ENCODE data around the gene MARCHF6. TPM values are rescaled to one million over a fixed set of nuclear protein-coding genes. Genes with fewer than 3 reads are reported as not detected.

Gene MARCHF6
- total and polyA plus RNA-seq, 9 of the 15 experiments (the other 6 are each of a cell fraction or from before 2014, with no cell fraction given), result 74.1 to 456 (median 116) TPM

DNA sequence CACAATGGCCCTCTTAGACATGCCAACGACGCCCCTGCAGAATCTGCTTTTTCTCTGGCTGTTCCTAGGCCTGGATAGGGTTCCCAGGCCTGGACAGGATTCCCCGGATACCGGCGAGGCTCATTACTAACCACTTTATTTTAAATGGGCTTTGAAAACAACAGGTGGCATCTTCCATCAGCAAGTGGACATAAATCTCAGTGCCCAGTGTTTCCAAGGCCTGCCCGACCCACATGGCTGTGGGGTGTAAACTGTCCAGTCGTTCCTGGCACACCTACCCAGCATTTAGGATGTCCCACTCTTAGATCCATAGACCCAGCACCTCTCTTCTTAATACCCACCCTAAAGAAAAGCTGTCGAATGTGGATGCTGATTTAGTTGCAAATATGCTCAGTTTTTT, 46.7 kb upstream of the MARCHF6 start:
- Histone ChIP-seq H4K20me1 (replicated peaks; ENCODE audit: control insufficient read depth, insufficient read depth, low read length) (no peaks in the 10 kb centered on the region), H3K4me3 (peak overlapping the region; percentile 78), H3K9me3 (replicated peaks; ENCODE audit: control insufficient read depth, insufficient read depth, low read depth, low read length) (no peaks in the 10 kb centered on the region), H3K9ac (ENCODE audit: insufficient read depth in 1 of 2, low read depth in 2 of 2, low read length in 2 of 2) (peak overlapping the region; percentile 75 to 92), H3K4me1 (replicated peaks in 1 of 2; ENCODE audit: control insufficient read depth in 2 of 2, insufficient read depth in 2 of 2, low read length in 2 of 2) (peaks cover 48 to 77% of the 10 kb centered on the region in 2 experiments), H3K27me3 (ENCODE audit: control insufficient read depth in 2 of 2, insufficient read depth in 2 of 2, low read length in 2 of 2) (no peaks in the 10 kb centered on the region), H3K36me3 (ENCODE audit: control insufficient read depth, insufficient read depth, low read length) (peaks cover 30% of the 10 kb centered on the region), H2AFZ (ENCODE audit: low read depth, low read length) (peak overlapping the region; percentile 86), H3K4me2 (ENCODE audit: insufficient read depth, low read length) (peak overlapping the region; percentile 98), H3K27ac (ENCODE audit: extremely low read depth, low read depth, low read length) (peak overlapping the region; percentile 91), H3K79me2 (ENCODE audit: control insufficient read depth, insufficient read depth, low read length) (peaks cover 59% of the 10 kb centered on the region), H3K9me1 (ENCODE audit: control insufficient read depth, insufficient read depth, low read length) (no peaks in the 10 kb centered on the region)
- 0 out of 3 replicates have a peak, but pooled peaks have one; percentile 2 for ATAC-seq
- in situ Hi-C loops (cut with MboI), result no loop called here
- 6% methylated on average over 8 of the region's 8 CpGs for WGBS (ENCODE audit: insufficient coverage, low coverage, missing lambda C conversion rate)
- ChIA-PET CTCF (ENCODE audit: low intra/inter-chr PET ratio) (no interaction called here), POLR2A (interaction anchor here (0.8 to 4.9 kb wide), 3 partner anchors 8 to 14 kb away, joined by 3 to 31 read pairs (median 4); no protein-coding TSS in a partner anchor)
- no peak for DNase-seq (ENCODE audit: extremely low read depth in 1 of 4, low spot score in 3 of 4)
- BruUV-seq (replicated peaks), result TSS peak; percentile 42
- intact Hi-C loops (cut with micrococcal nuclease), result loop anchor here (5.0 to 10.0 kb wide), 2 partner anchors 55 to 298 kb away; partner anchors contain the start of gene CCT5
- no peak for FAIRE-seq
- no peak for TF ChIP-seq JUN (IDR thresholded peaks at IDR 0.05; ENCODE audit: borderline replicate concordance, low read depth, low read length)
- TF ChIP-seq JUN (CRISPR knock-in tag; IDR thresholded peaks at IDR 0.05; ENCODE audit: borderline replicate concordance), result no peak
- no peak for TF ChIP-seq ZBTB8A (IDR thresholded peaks at IDR 0.05; ENCODE audit: partially characterized antibody)
- no peak for TF ChIP-seq ZNF282 (CRISPR knock-in tag; IDR thresholded peaks at IDR 0.05)
- no peak for TF ChIP-seq SMAD3 (CRISPR knock-in tag; conservative IDR thresholded peaks at IDR 0.05)
- TF ChIP-seq ZFPM2 (CRISPR knock-in tag; IDR thresholded peaks at IDR 0.05), result no peak
- TF ChIP-seq, protein P1, sequence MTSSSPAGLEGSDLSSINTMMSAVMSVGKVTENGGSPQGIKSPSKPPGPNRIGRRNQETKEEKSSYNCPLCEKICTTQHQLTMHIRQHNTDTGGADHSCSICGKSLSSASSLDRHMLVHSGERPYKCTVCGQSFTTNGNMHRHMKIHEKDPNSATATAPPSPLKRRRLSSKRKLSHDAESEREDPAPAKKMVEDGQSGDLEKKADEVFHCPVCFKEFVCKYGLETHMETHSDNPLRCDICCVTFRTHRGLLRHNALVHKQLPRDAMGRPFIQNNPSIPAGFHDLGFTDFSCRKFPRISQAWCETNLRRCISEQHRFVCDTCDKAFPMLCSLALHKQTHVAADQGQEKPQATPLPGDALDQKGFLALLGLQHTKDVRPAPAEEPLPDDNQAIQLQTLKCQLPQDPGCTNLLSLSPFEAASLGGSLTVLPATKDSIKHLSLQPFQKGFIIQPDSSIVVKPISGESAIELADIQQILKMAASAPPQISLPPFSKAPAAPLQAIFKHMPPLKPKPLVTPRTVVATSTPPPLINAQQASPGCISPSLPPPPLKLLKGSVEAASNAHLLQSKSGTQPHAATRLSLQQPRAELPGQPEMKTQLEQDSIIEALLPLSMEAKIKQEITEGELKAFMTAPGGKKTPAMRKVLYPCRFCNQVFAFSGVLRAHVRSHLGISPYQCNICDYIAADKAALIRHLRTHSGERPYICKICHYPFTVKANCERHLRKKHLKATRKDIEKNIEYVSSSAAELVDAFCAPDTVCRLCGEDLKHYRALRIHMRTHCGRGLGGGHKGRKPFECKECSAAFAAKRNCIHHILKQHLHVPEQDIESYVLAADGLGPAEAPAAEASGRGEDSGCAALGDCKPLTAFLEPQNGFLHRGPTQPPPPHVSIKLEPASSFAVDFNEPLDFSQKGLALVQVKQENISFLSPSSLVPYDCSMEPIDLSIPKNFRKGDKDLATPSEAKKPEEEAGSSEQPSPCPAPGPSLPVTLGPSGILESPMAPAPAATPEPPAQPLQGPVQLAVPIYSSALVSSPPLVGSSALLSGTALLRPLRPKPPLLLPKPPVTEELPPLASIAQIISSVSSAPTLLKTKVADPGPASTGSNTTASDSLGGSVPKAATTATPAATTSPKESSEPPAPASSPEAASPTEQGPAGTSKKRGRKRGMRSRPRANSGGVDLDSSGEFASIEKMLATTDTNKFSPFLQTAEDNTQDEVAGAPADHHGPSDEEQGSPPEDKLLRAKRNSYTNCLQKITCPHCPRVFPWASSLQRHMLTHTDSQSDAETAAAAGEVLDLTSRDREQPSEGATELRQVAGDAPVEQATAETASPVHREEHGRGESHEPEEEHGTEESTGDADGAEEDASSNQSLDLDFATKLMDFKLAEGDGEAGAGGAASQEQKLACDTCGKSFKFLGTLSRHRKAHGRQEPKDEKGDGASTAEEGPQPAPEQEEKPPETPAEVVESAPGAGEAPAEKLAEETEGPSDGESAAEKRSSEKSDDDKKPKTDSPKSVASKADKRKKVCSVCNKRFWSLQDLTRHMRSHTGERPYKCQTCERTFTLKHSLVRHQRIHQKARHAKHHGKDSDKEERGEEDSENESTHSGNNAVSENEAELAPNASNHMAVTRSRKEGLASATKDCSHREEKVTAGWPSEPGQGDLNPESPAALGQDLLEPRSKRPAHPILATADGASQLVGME (CRISPR knock-in tag; IDR thresholded peaks at IDR 0.05), result 0 out of 2 replicates have a peak, but pooled peaks have one; percentile 32
- no peak for TF ChIP-seq NR2C2 (CRISPR knock-in tag; IDR thresholded peaks at IDR 0.05)
- peak; percentile 22; the same call in 1 of the 2 replicates for TF ChIP-seq NR2C2 (tag; IDR thresholded peaks at IDR 0.05)
- no peak for TF ChIP-seq ERF (CRISPR knock-in tag; IDR thresholded peaks at IDR 0.05)
- TF ChIP-seq IFI16 (CRISPR knock-in tag; IDR thresholded peaks at IDR 0.05), result no peak
- no peak for TF ChIP-seq RBM34 (IDR thresholded peaks at IDR 0.05; ENCODE audit: borderline replicate concordance, insufficient read depth, low read length)
- TF ChIP-seq NFRKB (IDR thresholded peaks at IDR 0.05; ENCODE audit: low read depth), result no peak
- TF ChIP-seq HDAC6 (IDR thresholded peaks at IDR 0.05; ENCODE audit: low read depth, low read length), result no peak
- TF ChIP-seq ZNF12 (CRISPR knock-in tag; IDR thresholded peaks at IDR 0.05), result no peak
- no peak for TF ChIP-seq MBD2 (IDR thresholded peaks at IDR 0.05; ENCODE audit: borderline replicate concordance, low read depth)
- TF ChIP-seq SRSF3 (IDR thresholded peaks at IDR 0.05; ENCODE audit: insufficient read depth, low read length), result no peak
- peak in 1 of 2 experiments; percentile 31; a peak in 1 of 4 replicates for TF ChIP-seq SIN3A (IDR thresholded peaks at IDR 0.05; ENCODE audit: borderline replicate concordance in 2 of 2, control insufficient read depth in 1 of 2, low read depth in 2 of 2, low read length in 2 of 2)
- TF ChIP-seq ZNF274 (IDR thresholded peaks at IDR 0.05; ENCODE audit: borderline replicate concordance, low read depth, low read length), result no peak
